Measurements from ENCODE around the gene SUSD1. TPM values are rescaled to one million over a fixed set of nuclear protein-coding genes. Genes with fewer than 3 reads are reported as not detected.

The SUSD1 gene
- polyA plus RNA-seq, 1 of the 3 experiments (the other 2 are of a cell fraction): 8.2 TPM

DNA sequence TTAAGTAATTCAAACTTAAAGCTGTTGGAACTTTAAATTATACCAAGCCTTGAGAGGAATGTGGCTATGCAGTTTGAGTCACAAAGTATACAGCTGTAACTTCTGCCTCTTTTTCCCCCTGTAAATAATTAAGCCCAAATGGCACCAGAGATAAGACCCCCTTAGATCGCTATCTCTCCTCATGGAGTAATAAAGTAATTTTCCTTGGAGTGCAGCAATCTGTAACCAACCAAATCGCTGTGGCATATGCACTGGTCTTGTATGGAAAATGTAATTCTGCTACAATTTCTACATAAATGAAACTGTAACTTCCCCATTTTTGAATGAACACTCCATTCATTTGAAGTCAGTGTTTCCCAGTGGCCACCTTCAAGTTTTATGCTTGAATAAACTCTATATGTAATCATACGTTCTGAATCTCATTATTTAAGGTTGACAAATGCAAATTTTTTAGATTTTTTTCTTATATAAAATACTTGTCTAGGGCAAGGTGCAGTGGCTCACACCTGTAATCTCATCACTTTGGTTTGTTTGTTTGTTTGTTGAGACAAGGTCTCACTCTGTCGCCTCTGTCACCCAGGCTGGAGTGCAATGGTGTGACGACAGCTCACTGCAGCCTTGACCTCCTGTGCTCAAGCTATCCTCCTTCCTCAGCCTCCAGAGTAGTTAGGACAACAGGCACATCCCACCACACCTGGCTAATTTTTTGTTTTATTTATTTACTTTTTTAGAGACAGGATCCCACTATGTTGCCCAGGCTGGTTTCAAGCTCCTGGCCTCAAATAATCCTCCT is 12.3 kb downstream of the SUSD1 start:
- no peak overlapping the region for H3K9ac ChIP-seq
- no peaks in the 10 kb centered on the region for H3K36me3 ChIP-seq (replicated peaks in 1 of 2; ENCODE audit: control insufficient read depth in 1 of 2, insufficient read depth in 2 of 2, low read length in 1 of 2)
- no peaks in the 10 kb centered on the region for H3K9me3 ChIP-seq
- H3K9me2 ChIP-seq: no peaks in the 10 kb centered on the region
- H3F3A ChIP-seq (replicated peaks; ENCODE audit: insufficient read depth): no peaks in the 10 kb centered on the region
- no peak overlapping the region for H3K4me3 ChIP-seq (ENCODE audit: low read depth in 2 of 2, low read length in 1 of 2)
- 62% methylated on average over 5 of the region's 5 CpGs for WGBS (ENCODE audit: low lambda C conversion rate)
- H4K20me1 ChIP-seq (ENCODE audit: insufficient read depth): no peaks in the 10 kb centered on the region
- H3K4me2 ChIP-seq: no peak overlapping the region
- H3K27me3 ChIP-seq (ENCODE audit: insufficient read depth): no peaks in the 10 kb centered on the region
- H3K27ac ChIP-seq (ENCODE audit: low read depth in 2 of 2, low read length in 1 of 2): no peak overlapping the region
- DNase-seq: no peak
- CTCF ChIA-PET: interaction anchor here (1.0 to 1.4 kb wide), 2 partner anchors 21 to 24 kb away, joined by 3 read pairs; no protein-coding TSS in a partner anchor
- TF ChIP-seq, protein P1, sequence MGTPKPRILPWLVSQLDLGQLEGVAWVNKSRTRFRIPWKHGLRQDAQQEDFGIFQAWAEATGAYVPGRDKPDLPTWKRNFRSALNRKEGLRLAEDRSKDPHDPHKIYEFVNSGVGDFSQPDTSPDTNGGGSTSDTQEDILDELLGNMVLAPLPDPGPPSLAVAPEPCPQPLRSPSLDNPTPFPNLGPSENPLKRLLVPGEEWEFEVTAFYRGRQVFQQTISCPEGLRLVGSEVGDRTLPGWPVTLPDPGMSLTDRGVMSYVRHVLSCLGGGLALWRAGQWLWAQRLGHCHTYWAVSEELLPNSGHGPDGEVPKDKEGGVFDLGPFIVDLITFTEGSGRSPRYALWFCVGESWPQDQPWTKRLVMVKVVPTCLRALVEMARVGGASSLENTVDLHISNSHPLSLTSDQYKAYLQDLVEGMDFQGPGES (IDR thresholded peaks at IDR 0.05; ENCODE audit: low read depth, low read length): no peak
- TF ChIP-seq ZBTB33 (IDR thresholded peaks at IDR 0.05; ENCODE audit: borderline replicate concordance, low read depth): no peak
- TF ChIP-seq GATA2 (CRISPR knock-in tag; IDR thresholded peaks at IDR 0.05): peak; percentile 58
- TF ChIP-seq RCOR1 (IDR thresholded peaks at IDR 0.05; ENCODE audit: low read length): peak; percentile 25; the same call in 1 of the 2 replicates
- H3K4me1 ChIP-seq (ENCODE audit: control insufficient read depth in 1 of 2, insufficient read depth in 2 of 2, low read depth in 1 of 2, low read length in 1 of 2): peaks cover 0 to 2% of the 10 kb centered on the region in 2 experiments; a peak in 1 of 4 replicates
- no peaks in the 10 kb centered on the region for H3K79me2 ChIP-seq (ENCODE audit: insufficient read depth)
- POLR2A ChIA-PET: interaction anchor here (0.8 to 1.0 kb wide), 2 partner anchors 13 to 217 kb away, joined by 3 to 4 read pairs; partner anchors contain the start of gene HSDL2
- no peak overlapping the region for H2AFZ ChIP-seq (ENCODE audit: low read depth)

DNA sequence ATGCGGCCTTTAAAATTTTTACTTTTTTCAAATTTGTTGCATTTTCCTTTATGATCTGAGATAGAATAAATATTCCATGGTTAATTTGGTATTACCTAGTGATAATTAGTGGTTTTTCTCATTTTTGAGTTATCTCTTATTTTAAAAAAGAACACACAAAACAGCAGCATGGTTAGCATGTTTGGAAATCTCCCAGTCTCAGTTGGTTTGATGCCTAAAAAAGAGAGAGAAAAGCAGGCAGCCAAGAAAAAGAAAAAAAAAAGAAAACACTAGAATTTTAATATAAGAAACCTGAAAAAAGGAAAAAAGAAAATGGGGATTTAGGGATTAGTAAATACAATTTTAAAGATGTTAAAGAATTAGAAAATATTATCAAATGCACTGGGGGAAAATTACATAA is 15.3 kb downstream of the SUSD1 start:
- H3K9me3 ChIP-seq: no peaks in the 10 kb centered on the region
- no peaks in the 10 kb centered on the region for H3K79me2 ChIP-seq (ENCODE audit: insufficient read depth)
- no peak overlapping the region for H3K4me3 ChIP-seq (ENCODE audit: low read depth in 2 of 2, low read length in 1 of 2)
- ChIA-PET POLR2A (no interaction called here), CTCF (no interaction called here)
- H2AFZ ChIP-seq (ENCODE audit: low read depth): no peak overlapping the region
- no peak overlapping the region for H3K27ac ChIP-seq (ENCODE audit: low read depth in 2 of 2, low read length in 1 of 2)
- peaks cover 0 to 2% of the 10 kb centered on the region in 2 experiments; a peak in 1 of 4 replicates for H3K4me1 ChIP-seq (ENCODE audit: control insufficient read depth in 1 of 2, insufficient read depth in 2 of 2, low read depth in 1 of 2, low read length in 1 of 2)
- H3K9ac ChIP-seq: no peak overlapping the region
- no peaks in the 10 kb centered on the region for H3K27me3 ChIP-seq (ENCODE audit: insufficient read depth)
- TF ChIP-seq SIN3A (IDR thresholded peaks at IDR 0.05; ENCODE audit: borderline replicate concordance, low read depth, low read length) (no peak), ZBTB33 (IDR thresholded peaks at IDR 0.05; ENCODE audit: borderline replicate concordance, low read depth) (no peak), GABPA (IDR thresholded peaks at IDR 0.05; ENCODE audit: low read depth) (no peak)
- TF ChIP-seq, protein P2, sequence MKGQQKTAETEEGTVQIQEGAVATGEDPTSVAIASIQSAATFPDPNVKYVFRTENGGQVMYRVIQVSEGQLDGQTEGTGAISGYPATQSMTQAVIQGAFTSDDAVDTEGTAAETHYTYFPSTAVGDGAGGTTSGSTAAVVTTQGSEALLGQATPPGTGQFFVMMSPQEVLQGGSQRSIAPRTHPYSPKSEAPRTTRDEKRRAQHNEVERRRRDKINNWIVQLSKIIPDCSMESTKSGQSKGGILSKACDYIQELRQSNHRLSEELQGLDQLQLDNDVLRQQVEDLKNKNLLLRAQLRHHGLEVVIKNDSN (IDR thresholded peaks at IDR 0.05; ENCODE audit: borderline replicate concordance, low read depth): no peak
- TF ChIP-seq, protein P3, sequence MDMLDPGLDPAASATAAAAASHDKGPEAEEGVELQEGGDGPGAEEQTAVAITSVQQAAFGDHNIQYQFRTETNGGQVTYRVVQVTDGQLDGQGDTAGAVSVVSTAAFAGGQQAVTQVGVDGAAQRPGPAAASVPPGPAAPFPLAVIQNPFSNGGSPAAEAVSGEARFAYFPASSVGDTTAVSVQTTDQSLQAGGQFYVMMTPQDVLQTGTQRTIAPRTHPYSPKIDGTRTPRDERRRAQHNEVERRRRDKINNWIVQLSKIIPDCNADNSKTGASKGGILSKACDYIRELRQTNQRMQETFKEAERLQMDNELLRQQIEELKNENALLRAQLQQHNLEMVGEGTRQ (IDR thresholded peaks at IDR 0.05; ENCODE audit: borderline replicate concordance, low read depth, low read length): no peak
- TF ChIP-seq, protein P4, sequence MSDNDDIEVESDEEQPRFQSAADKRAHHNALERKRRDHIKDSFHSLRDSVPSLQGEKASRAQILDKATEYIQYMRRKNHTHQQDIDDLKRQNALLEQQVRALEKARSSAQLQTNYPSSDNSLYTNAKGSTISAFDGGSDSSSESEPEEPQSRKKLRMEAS (IDR thresholded peaks at IDR 0.05; ENCODE audit: low read depth): no peak
- H3F3A ChIP-seq (replicated peaks; ENCODE audit: insufficient read depth): no peaks in the 10 kb centered on the region
- no peaks in the 10 kb centered on the region for H3K36me3 ChIP-seq (replicated peaks in 1 of 2; ENCODE audit: control insufficient read depth in 1 of 2, insufficient read depth in 2 of 2, low read length in 1 of 2)
- H4K20me1 ChIP-seq (ENCODE audit: insufficient read depth): no peaks in the 10 kb centered on the region
- 89% methylated on average over 1 of the region's 1 CpG for WGBS (ENCODE audit: low lambda C conversion rate)
- no peak for DNase-seq
- H3K9me2 ChIP-seq: no peaks in the 10 kb centered on the region
- H3K4me2 ChIP-seq: no peak overlapping the region

Measured in SK-N-SH (cell line).